HepG2 (cell line): ENCODE results near the gene PTMA. TPM values are rescaled to one million over a fixed set of nuclear protein-coding genes. Genes with fewer than 3 reads are reported as not detected.

Experiments
- ASH2L ChIP-seq: fragments of 300-600, 200-600 bp; sonication (generic); IDR thresholded peaks from 2 replicates; pipeline ENCODE4 v1.7.0; 2017; ENCODE audit warnings: low read depth, mild to moderate bottlenecking, moderate library complexity, mixed read lengths, low read length; ENCODE audit not compliant: insufficient read length
- GZF1 ChIP-seq: sonication (generic); formaldehyde crosslinking; IDR thresholded peaks from 2 replicates; pipeline ENCODE4 v1.5.1; 2020; ENCODE audit warnings: mild to moderate bottlenecking, missing genetic modification reagents
- HDAC6 ChIP-seq: fragments of 200-600 bp; sonication (generic); IDR thresholded peaks from 2 replicates; pipeline ENCODE4 v1.7.0; 2017; ENCODE audit warnings: mild to moderate bottlenecking, antibody characterized with exemption, low read length, low read depth
- JARID2 ChIP-seq: sonication (generic); formaldehyde crosslinking; IDR thresholded peaks from 2 replicates; pipeline ENCODE4 v1.8.1; 2023; ENCODE audit warnings: missing genetic modification reagents, inconsistent platforms; ENCODE audit not compliant: insufficient replicate concordance
- KDM2A ChIP-seq: sonication (generic); formaldehyde crosslinking; IDR thresholded peaks from 2 replicates; pipeline ENCODE4 v1.4.0; 2020; ENCODE audit warnings: low read depth, missing genetic modification reagents, borderline replicate concordance
- LCORL ChIP-seq, 2 experiments: fragments of 450-650 bp in 1 of 2; sonication (generic) in 1 of 2; formaldehyde crosslinking in 1 of 2; IDR thresholded peaks; 2 replicates each; pipeline versions ENCODE4 v1.5.0 to v1.6.1; 2017 to 2020; ENCODE audit warnings: antibody characterized with exemption in 1 of 2, missing genetic modification reagents in 1 of 2
- NFIC ChIP-seq: IDR thresholded peaks from 2 replicates; pipeline ENCODE4 v1.6.1; 2012; ENCODE audit warnings: mild to moderate bottlenecking, low read length, inconsistent platforms
- NFYB ChIP-seq: sonication (generic); formaldehyde crosslinking; IDR thresholded peaks from 2 replicates; pipeline ENCODE4 v1.4.0; 2020; ENCODE audit warnings: missing genetic modification reagents
- SAP130 ChIP-seq: IDR thresholded peaks from 2 replicates; pipeline ENCODE4 v1.6.1; 2016; ENCODE audit warnings: low read depth
- XRCC5 ChIP-seq: fragments of 200-400 bp; formaldehyde crosslinking; optimal IDR thresholded peaks from 2 replicates; pipeline ENCODE3; 2017; ENCODE audit warnings: mild to moderate bottlenecking, low read length
- ZFX ChIP-seq: sonication (generic); formaldehyde crosslinking; IDR thresholded peaks from 2 replicates; pipeline ENCODE4 v1.4.0; 2020; ENCODE audit warnings: mild to moderate bottlenecking, low read depth, missing genetic modification reagents, moderate library complexity
- ZNF235 ChIP-seq: sonication (generic); formaldehyde crosslinking; IDR thresholded peaks from 2 replicates; pipeline ENCODE4 v1.8.1; 2023; ENCODE audit warnings: mild to moderate bottlenecking, missing genetic modification reagents, borderline replicate concordance
- ZNF263 ChIP-seq: sonication (generic); formaldehyde crosslinking; IDR thresholded peaks from 2 replicates; pipeline ENCODE4 v1.4.0; 2020; ENCODE audit warnings: missing genetic modification reagents
- ZNF335 ChIP-seq: sonication (generic); formaldehyde crosslinking; IDR thresholded peaks from 2 replicates; pipeline ENCODE4 v1.4.0; 2020; ENCODE audit warnings: missing genetic modification reagents
- ZNF501 ChIP-seq: sonication (generic); formaldehyde crosslinking; IDR thresholded peaks from 2 replicates; pipeline ENCODE4 v1.5.1; 2020; ENCODE audit warnings: mild to moderate bottlenecking, moderate library complexity, missing genetic modification reagents
- ZNF879 ChIP-seq: sonication (generic); formaldehyde crosslinking; IDR thresholded peaks from 2 replicates; pipeline ENCODE4 v1.8.1; 2023; ENCODE audit warnings: missing genetic modification reagents
- polyA plus RNA-seq, 8 experiments: library from polyadenylated mRNA; depleted of rRNA in 3 of 8; stranded (reverse) in 7 of 8; unstranded in 1 of 8; fragments of >200 nt; fragmentation: Illumina TruSeq in 4 of 8; extraction: Trizol in 4 of 8; gene quantifications; 2 replicates each; pipeline versions ENCODE4 v1.2.1 to v1.2.3, GENCODE V29; 2011 to 2016; ENCODE audit warnings: low read depth in 4 of 8, missing spikeins in 1 of 8, mixed read lengths in 1 of 8; ENCODE audit not compliant: insufficient read depth in 1 of 8
- total RNA-seq, 5 experiments: library from RNA; depleted of rRNA; stranded (reverse); fragments of >200 nt; fragmentation: Illumina TruSeq; extraction: Trizol; gene quantifications; 2 replicates each; pipeline ENCODE4 v1.2.3, GENCODE V29; 2016; ENCODE audit warnings: low read depth in 1 of 5
- TF ChIP-seq, protein P1 (sequence below): sonication (generic); formaldehyde crosslinking; IDR thresholded peaks from 2 replicates; pipeline ENCODE4 v1.5.0; 2020; ENCODE audit warnings: mild to moderate bottlenecking, missing genetic modification reagents
- TF ChIP-seq, protein P2 (sequence below): sonication (generic); formaldehyde crosslinking; IDR thresholded peaks from 2 replicates; pipeline ENCODE4 v1.4.0; 2020; ENCODE audit warnings: mild to moderate bottlenecking, missing genetic modification reagents
- TF ChIP-seq, protein P3 (sequence below): sonication (generic); formaldehyde crosslinking; IDR thresholded peaks from 2 replicates; pipeline ENCODE4 v1.5.0; 2020; ENCODE audit warnings: mild to moderate bottlenecking, missing genetic modification reagents

The PTMA gene
- total and polyA plus RNA-seq, 2 of the 13 experiments (the other 11 are each of a cell fraction or from before 2014, with no cell fraction given), result 190 to 1,086 TPM

DNA sequence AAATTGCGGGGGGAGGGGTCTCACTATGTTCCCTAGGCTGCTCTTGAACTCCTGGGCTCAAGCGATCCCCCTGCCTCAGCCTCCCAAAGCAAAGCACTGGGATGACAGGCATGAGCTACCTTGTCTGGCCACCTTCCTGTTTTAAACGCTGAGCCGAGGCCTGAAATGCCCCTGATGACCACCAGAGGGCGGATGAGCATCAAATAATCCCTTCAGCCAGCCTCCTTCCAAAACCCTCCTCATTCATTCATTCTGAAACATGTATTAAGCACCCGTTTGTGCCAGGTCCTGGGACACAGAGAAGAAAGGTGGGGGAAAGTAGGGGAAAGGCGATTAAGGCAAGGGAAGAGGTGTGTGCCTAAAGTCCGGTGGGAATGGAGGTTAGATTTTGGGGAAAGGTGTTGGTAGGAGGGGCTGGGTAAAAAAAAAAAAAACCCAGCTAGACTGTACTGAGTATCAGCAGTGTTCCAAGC lies 30.7 kb upstream of the PTMA start (continued):
- TF ChIP-seq, protein P1, sequence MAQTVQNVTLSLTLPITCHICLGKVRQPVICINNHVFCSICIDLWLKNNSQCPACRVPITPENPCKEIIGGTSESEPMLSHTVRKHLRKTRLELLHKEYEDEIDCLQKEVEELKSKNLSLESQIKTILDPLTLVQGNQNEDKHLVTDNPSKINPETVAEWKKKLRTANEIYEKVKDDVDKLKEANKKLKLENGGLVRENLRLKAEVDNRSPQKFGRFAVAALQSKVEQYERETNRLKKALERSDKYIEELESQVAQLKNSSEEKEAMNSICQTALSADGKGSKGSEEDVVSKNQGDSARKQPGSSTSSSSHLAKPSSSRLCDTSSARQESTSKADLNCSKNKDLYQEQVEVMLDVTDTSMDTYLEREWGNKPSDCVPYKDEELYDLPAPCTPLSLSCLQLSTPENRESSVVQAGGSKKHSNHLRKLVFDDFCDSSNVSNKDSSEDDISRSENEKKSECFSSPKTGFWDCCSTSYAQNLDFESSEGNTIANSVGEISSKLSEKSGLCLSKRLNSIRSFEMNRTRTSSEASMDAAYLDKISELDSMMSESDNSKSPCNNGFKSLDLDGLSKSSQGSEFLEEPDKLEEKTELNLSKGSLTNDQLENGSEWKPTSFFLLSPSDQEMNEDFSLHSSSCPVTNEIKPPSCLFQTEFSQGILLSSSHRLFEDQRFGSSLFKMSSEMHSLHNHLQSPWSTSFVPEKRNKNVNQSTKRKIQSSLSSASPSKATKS (CRISPR knock-in tag), result no peak
- no peak for TF ChIP-seq ASH2L
- TF ChIP-seq ZNF335, result no peak
- TF ChIP-seq KDM2A, result peak; percentile 50; the same call in 1 of the 2 replicates
- TF ChIP-seq XRCC5, result peak; percentile 86
- TF ChIP-seq NFYB (CRISPR knock-in tag), result no peak
- peak; percentile 59; the same call in 1 of the 2 replicates for TF ChIP-seq ZNF501
- peak; percentile 39; the same call in 1 of the 2 replicates for TF ChIP-seq ZFX (CRISPR knock-in tag)
- no peak for TF ChIP-seq HDAC6
- TF ChIP-seq NFIC, result no peak
- TF ChIP-seq, protein P2, sequence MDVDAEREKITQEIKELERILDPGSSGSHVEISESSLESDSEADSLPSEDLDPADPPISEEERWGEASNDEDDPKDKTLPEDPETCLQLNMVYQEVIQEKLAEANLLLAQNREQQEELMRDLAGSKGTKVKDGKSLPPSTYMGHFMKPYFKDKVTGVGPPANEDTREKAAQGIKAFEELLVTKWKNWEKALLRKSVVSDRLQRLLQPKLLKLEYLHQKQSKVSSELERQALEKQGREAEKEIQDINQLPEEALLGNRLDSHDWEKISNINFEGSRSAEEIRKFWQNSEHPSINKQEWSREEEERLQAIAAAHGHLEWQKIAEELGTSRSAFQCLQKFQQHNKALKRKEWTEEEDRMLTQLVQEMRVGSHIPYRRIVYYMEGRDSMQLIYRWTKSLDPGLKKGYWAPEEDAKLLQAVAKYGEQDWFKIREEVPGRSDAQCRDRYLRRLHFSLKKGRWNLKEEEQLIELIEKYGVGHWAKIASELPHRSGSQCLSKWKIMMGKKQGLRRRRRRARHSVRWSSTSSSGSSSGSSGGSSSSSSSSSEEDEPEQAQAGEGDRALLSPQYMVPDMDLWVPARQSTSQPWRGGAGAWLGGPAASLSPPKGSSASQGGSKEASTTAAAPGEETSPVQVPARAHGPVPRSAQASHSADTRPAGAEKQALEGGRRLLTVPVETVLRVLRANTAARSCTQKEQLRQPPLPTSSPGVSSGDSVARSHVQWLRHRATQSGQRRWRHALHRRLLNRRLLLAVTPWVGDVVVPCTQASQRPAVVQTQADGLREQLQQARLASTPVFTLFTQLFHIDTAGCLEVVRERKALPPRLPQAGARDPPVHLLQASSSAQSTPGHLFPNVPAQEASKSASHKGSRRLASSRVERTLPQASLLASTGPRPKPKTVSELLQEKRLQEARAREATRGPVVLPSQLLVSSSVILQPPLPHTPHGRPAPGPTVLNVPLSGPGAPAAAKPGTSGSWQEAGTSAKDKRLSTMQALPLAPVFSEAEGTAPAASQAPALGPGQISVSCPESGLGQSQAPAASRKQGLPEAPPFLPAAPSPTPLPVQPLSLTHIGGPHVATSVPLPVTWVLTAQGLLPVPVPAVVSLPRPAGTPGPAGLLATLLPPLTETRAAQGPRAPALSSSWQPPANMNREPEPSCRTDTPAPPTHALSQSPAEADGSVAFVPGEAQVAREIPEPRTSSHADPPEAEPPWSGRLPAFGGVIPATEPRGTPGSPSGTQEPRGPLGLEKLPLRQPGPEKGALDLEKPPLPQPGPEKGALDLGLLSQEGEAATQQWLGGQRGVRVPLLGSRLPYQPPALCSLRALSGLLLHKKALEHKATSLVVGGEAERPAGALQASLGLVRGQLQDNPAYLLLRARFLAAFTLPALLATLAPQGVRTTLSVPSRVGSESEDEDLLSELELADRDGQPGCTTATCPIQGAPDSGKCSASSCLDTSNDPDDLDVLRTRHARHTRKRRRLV (CRISPR knock-in tag), result no peak
- TF ChIP-seq, protein P3, sequence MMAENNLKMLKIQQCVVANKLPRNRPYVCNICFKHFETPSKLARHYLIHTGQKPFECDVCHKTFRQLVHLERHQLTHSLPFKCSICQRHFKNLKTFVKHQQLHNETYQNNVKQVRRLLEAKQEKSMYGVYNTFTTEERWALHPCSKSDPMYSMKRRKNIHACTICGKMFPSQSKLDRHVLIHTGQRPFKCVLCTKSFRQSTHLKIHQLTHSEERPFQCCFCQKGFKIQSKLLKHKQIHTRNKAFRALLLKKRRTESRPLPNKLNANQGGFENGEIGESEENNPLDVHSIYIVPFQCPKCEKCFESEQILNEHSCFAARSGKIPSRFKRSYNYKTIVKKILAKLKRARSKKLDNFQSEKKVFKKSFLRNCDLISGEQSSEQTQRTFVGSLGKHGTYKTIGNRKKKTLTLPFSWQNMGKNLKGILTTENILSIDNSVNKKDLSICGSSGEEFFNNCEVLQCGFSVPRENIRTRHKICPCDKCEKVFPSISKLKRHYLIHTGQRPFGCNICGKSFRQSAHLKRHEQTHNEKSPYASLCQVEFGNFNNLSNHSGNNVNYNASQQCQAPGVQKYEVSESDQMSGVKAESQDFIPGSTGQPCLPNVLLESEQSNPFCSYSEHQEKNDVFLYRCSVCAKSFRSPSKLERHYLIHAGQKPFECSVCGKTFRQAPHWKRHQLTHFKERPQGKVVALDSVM (CRISPR knock-in tag), result peak; percentile 63; the same call in 1 of the 2 replicates
- no peak for TF ChIP-seq ZNF235 (CRISPR knock-in tag)
- TF ChIP-seq LCORL (IDR thresholded peaks at IDR 0.05), result no peak
- peak; percentile 36; the same call in 1 of the 2 replicates for TF ChIP-seq LCORL (CRISPR knock-in tag; IDR thresholded peaks at IDR 0.05)
- no peak for TF ChIP-seq GZF1
- TF ChIP-seq ZNF263 (CRISPR knock-in tag), result 0 out of 2 replicates have a peak, but pooled peaks have one; percentile 14
- TF ChIP-seq ZNF879, result no peak
- TF ChIP-seq SAP130 (CRISPR knock-in tag), result peak; percentile 60
- no peak for TF ChIP-seq JARID2 (CRISPR knock-in tag)
